GM23338 (cell line): Measurements from ENCODE around the gene TST. TPM values are rescaled to one million over a fixed set of nuclear protein-coding genes. Genes with fewer than 3 reads are reported as not detected.
"Not testable (repeated sequence)": the region's sequence is repeated elsewhere in the genome, so short reads cannot be mapped to it uniquely, and the experiment has no call there.

Experiments used
- ATAC-seq: fragments of 200-7000 bp; cut with Tn5 transposase; 3 replicates; pipeline ENCODE4 v1.9.1; 2020
- DNase-seq: peaks from one replicate; pipeline ENCODE4 v3.0.0-alpha.2; 2015; ENCODE audit warnings: low spot score
- H2AFZ ChIP-seq: fragments of 200-600 bp; sonication (generic); 2 replicates; pipeline ENCODE4 v1.8.0; 2016; ENCODE audit warnings: antibody characterized with exemption, mild to moderate bottlenecking, moderate library complexity
- H3F3A ChIP-seq: fragments of 200-600 bp; sonication (generic); replicated peaks from 2 replicates; pipeline ENCODE4 v1.8.0; 2017; ENCODE audit warnings: antibody characterized with exemption, mixed run types, low read depth
- H3K27ac ChIP-seq: fragments of 200-600 bp; sonication (generic); 2 replicates; pipeline ENCODE4 v1.6.1; 2016; ENCODE audit warnings: low read depth
- H3K27me3 ChIP-seq: fragments of 200-600 bp; sonication (generic); 2 replicates; pipeline ENCODE4 v1.8.0; 2016; ENCODE audit warnings: mild to moderate bottlenecking, mixed run types, moderate library complexity; ENCODE audit not compliant: insufficient read depth
- H3K36me3 ChIP-seq: fragments of 200-600 bp; sonication (generic); 2 replicates; pipeline ENCODE4 v1.8.0; 2016; ENCODE audit warnings: mild to moderate bottlenecking; ENCODE audit not compliant: insufficient read depth
- H3K4me1 ChIP-seq: fragments of 200-600 bp; sonication (generic); 2 replicates; pipeline ENCODE4 v1.8.0; 2016; ENCODE audit warnings: mild to moderate bottlenecking, moderate library complexity; ENCODE audit not compliant: insufficient read depth
- H3K4me2 ChIP-seq: fragments of 200-600 bp; sonication (generic); 2 replicates; pipeline ENCODE4 v1.7.1; 2017; ENCODE audit warnings: mixed run types
- H3K4me3 ChIP-seq: fragments of 200-600 bp; sonication (generic); 2 replicates; pipeline ENCODE4 v1.6.1; 2016; ENCODE audit warnings: mixed run types
- H3K79me2 ChIP-seq: fragments of 200-600 bp; sonication (generic); replicated peaks from 2 replicates; pipeline ENCODE4 v1.8.0; 2017; ENCODE audit warnings: mild to moderate bottlenecking; ENCODE audit not compliant: insufficient read depth
- H3K9me2 ChIP-seq: fragments of 200-600 bp; sonication (generic); 2 replicates; pipeline ENCODE4 v1.8.0; 2017; ENCODE audit not compliant: insufficient read depth
- H4K20me1 ChIP-seq: fragments of 200-600 bp; sonication (generic); replicated peaks from 2 replicates; pipeline ENCODE4 v1.8.0; 2017; ENCODE audit warnings: mild to moderate bottlenecking; ENCODE audit not compliant: insufficient read depth
- H3K27ac Mint-ChIP-seq: 2 replicates; pipeline ENCODE4 v1.8.0; 2020; ENCODE audit warnings: inconsistent platforms, mild to moderate bottlenecking, moderate library complexity, mixed read lengths
- H3K27me3 Mint-ChIP-seq: 3 replicates; pipeline ENCODE4 v1.8.0; 2022; ENCODE audit warnings: low read depth, mild to moderate bottlenecking, moderate library complexity, mixed read lengths, inconsistent platforms; ENCODE audit not compliant: insufficient read depth, poor library complexity
- H3K36me3 Mint-ChIP-seq: 3 replicates; pipeline ENCODE4 v1.8.0; 2021; ENCODE audit warnings: low read depth, mild to moderate bottlenecking, inconsistent platforms, moderate library complexity, mixed read lengths
- H3K4me1 Mint-ChIP-seq: 3 replicates; pipeline ENCODE4 v1.8.0; 2020; ENCODE audit warnings: mild to moderate bottlenecking, inconsistent platforms, mixed read lengths
- H3K4me3 Mint-ChIP-seq: 3 replicates; pipeline ENCODE4 v1.8.0; 2021; ENCODE audit warnings: moderate library complexity, mild to moderate bottlenecking, inconsistent platforms, mixed read lengths
- H3K9me3 Mint-ChIP-seq: 3 replicates; pipeline ENCODE4 v1.8.0; 2020; ENCODE audit warnings: moderate library complexity, mild to moderate bottlenecking, inconsistent platforms, mixed read lengths
- CREB1 ChIP-seq: fragments of 250-450 bp; sonication (Bioruptor Pico); IDR thresholded peaks from 2 replicates; pipeline ENCODE4 v1.5.0; 2020; ENCODE audit warnings: low read depth, mild to moderate bottlenecking, moderate library complexity
- EZH2 ChIP-seq: fragments of 200-600 bp; sonication (generic); IDR thresholded peaks from one replicate; pipeline ENCODE4 v1.8.0; 2017; ENCODE audit warnings: antibody characterized with exemption, mild to moderate bottlenecking, low read depth; ENCODE audit not compliant: unreplicated experiment
- EZH2phosphoT487 ChIP-seq: fragments of 200-600 bp; sonication (generic); IDR thresholded peaks from one replicate; pipeline ENCODE4 v1.8.1; 2018; ENCODE audit warnings: antibody characterized with exemption; ENCODE audit not compliant: unreplicated experiment
- NANOG ChIP-seq: IDR thresholded peaks from 2 replicates; pipeline ENCODE4 v1.6.1; 2016; ENCODE audit warnings: antibody characterized with exemption, borderline replicate concordance
- REST ChIP-seq: IDR thresholded peaks from one replicate; pipeline ENCODE4 v1.6.1; 2018; ENCODE audit warnings: antibody characterized with exemption; ENCODE audit not compliant: unreplicated experiment
- STAT1 ChIP-seq: IDR thresholded peaks from one replicate; pipeline ENCODE4 v1.6.1; 2016; ENCODE audit warnings: antibody characterized with exemption; ENCODE audit not compliant: unreplicated experiment
- ZNF331 ChIP-seq: fragments of 250-450 bp; sonication (Bioruptor Pico); IDR thresholded peaks from 2 replicates; pipeline ENCODE4 v1.5.0; 2020; ENCODE audit warnings: low read depth, mild to moderate bottlenecking, moderate library complexity
- ZNF462 ChIP-seq: fragments of 250-450 bp; sonication (Bioruptor Pico); IDR thresholded peaks from 2 replicates; pipeline ENCODE4 v1.5.0; 2020; ENCODE audit warnings: mild to moderate bottlenecking, moderate library complexity
- polyA plus RNA-seq: library from polyadenylated mRNA; unstranded; fragments of >200 nt; fragmentation: Nextera tagmentation; extraction: Ambion mirVana; gene quantifications from 2 replicates; pipeline ENCODE4 v1.2.1, GENCODE V29; 2016
- total RNA-seq: library from RNA; depleted of rRNA; stranded (reverse); fragments of >200 nt; shearing (Covaris generic); gene quantifications from 2 replicates; pipeline ENCODE4 v1.2.3, GENCODE V29; 2014
- TF ChIP-seq, protein P1 (sequence below), 2 experiments: fragments of 200-600 bp in 1 of 2; sonication (generic) in 1 of 2; conservative IDR thresholded peaks; 2 replicates each; pipeline versions ENCODE4 v1.5.1 to v1.6.1; 2016 to 2017; ENCODE audit warnings: antibody characterized with exemption in 2 of 2, low read depth in 2 of 2, mild to moderate bottlenecking in 2 of 2, moderate library complexity in 1 of 2

Gene TST
- total and polyA plus RNA-seq, 2 experiments from 2014 or later = 14.6 to 32.7 TPM

GRCh38 chr22:36990457-36990856 lies 28.8 kb downstream of the TST start:
- H4K20me1 ChIP-seq = no peaks in the 10 kb centered on the region
- H3K4me2 ChIP-seq = no peak overlapping the region
- no peaks in the 10 kb centered on the region for H3K79me2 ChIP-seq
- Mint-ChIP-seq H3K27ac (no peak overlapping the region), H3K4me3 (no peak overlapping the region), H3K36me3 (peaks cover 4% of the 10 kb centered on the region; the same call in 2 of the 3 replicates), H3K4me1 (no peaks in the 10 kb centered on the region), H3K27me3 (peaks cover 2% of the 10 kb centered on the region), H3K9me3 (peaks cover 22% of the 10 kb centered on the region)
- H3K27me3 ChIP-seq = no peaks in the 10 kb centered on the region
- no peak overlapping the region for H3K27ac ChIP-seq
- no peaks in the 10 kb centered on the region for H3K4me1 ChIP-seq
- no peak overlapping the region for H3K4me3 ChIP-seq
- TF ChIP-seq CREB1 (CRISPR knock-in tag) = no peak
- no peak for TF ChIP-seq REST
- no peak for TF ChIP-seq ZNF331 (CRISPR knock-in tag)
- no peak for TF ChIP-seq NANOG
- TF ChIP-seq, protein P1, sequence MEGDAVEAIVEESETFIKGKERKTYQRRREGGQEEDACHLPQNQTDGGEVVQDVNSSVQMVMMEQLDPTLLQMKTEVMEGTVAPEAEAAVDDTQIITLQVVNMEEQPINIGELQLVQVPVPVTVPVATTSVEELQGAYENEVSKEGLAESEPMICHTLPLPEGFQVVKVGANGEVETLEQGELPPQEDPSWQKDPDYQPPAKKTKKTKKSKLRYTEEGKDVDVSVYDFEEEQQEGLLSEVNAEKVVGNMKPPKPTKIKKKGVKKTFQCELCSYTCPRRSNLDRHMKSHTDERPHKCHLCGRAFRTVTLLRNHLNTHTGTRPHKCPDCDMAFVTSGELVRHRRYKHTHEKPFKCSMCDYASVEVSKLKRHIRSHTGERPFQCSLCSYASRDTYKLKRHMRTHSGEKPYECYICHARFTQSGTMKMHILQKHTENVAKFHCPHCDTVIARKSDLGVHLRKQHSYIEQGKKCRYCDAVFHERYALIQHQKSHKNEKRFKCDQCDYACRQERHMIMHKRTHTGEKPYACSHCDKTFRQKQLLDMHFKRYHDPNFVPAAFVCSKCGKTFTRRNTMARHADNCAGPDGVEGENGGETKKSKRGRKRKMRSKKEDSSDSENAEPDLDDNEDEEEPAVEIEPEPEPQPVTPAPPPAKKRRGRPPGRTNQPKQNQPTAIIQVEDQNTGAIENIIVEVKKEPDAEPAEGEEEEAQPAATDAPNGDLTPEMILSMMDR (conservative IDR thresholded peaks at IDR 0.05; ENCODE audit: low read depth in 2 of 2) = no peak
- no peak for TF ChIP-seq EZH2
- TF ChIP-seq STAT1 = no peak
- TF ChIP-seq EZH2phosphoT487 = no peak
- no peak for TF ChIP-seq ZNF462
- H2AFZ ChIP-seq = no peak overlapping the region
- no peaks in the 10 kb centered on the region for H3F3A ChIP-seq
- DNase-seq = no peak
- no peak for ATAC-seq
- no peaks in the 10 kb centered on the region; the same call in 1 of the 2 replicates for H3K9me2 ChIP-seq
- no peaks in the 10 kb centered on the region for H3K36me3 ChIP-seq

GRCh38 chr22:36989012-36989411 lies 30.2 kb downstream of the TST start:
- H3K4me3 ChIP-seq, H3K4me3 Mint-ChIP-seq, H3K36me3 Mint-ChIP-seq, H2AFZ ChIP-seq, H3K79me2 ChIP-seq, ATAC-seq, H3K27ac Mint-ChIP-seq, DNase-seq, H3K4me1 ChIP-seq, H3K4me1 Mint-ChIP-seq, H3K9me2 ChIP-seq, H3K27ac ChIP-seq, H4K20me1 ChIP-seq, H3K36me3 ChIP-seq, H3K27me3 Mint-ChIP-seq, H3F3A ChIP-seq, H3K27me3 ChIP-seq, H3K4me2 ChIP-seq: not testable (repeated sequence)
- H3K9me3 Mint-ChIP-seq = peaks cover 26% of the 10 kb centered on the region
